H1 (cell line): ENCODE data around the gene CHTF8. TPM values are rescaled to one million over a fixed set of nuclear protein-coding genes. Genes with fewer than 3 reads are reported as not detected.

Source experiments
- BACH1 ChIP-seq: IDR thresholded peaks from 2 replicates; pipeline ENCODE4 v1.6.1; 2012; ENCODE audit warnings: low read length, improper control_type of control experiment
- CTBP2 ChIP-seq: IDR thresholded peaks from 2 replicates; pipeline ENCODE4 v1.7.0; 2011; ENCODE audit warnings: borderline replicate concordance, mild to moderate bottlenecking, moderate library complexity, mixed read lengths, low read length; ENCODE audit not compliant: insufficient read depth, insufficient read length
- EGR1 ChIP-seq: IDR thresholded peaks from 2 replicates; pipeline ENCODE4 v1.6.1; 2011; ENCODE audit warnings: low read depth, low read length, borderline replicate concordance
- EP300 ChIP-seq, 2 experiments: IDR thresholded peaks; 1 replicate in 1 of 2; 2 replicates in 1 of 2; pipeline ENCODE4 v1.6.1; 2011 to 2012; ENCODE audit warnings: low read depth in 2 of 2, low read length in 2 of 2, mild to moderate bottlenecking in 2 of 2, borderline replicate concordance in 1 of 2, inconsistent platforms in 1 of 2, moderate library complexity in 1 of 2
- RBBP5 ChIP-seq: IDR thresholded peaks from 2 replicates; pipeline ENCODE4 v1.7.1; 2012; ENCODE audit warnings: low read depth, mild to moderate bottlenecking, inconsistent platforms, low read length, moderate library complexity, borderline replicate concordance
- RXRA ChIP-seq: IDR thresholded peaks from 2 replicates; pipeline ENCODE4 v1.6.1; 2011; ENCODE audit warnings: low read depth, mild to moderate bottlenecking, low read length, moderate library complexity; ENCODE audit not compliant: insufficient read depth
- SIRT6 ChIP-seq: IDR thresholded peaks from one replicate; pipeline ENCODE4 v1.7.1; 2012; ENCODE audit warnings: low read length, inconsistent platforms
- TAF7 ChIP-seq: optimal IDR thresholded peaks from 2 replicates; pipeline ENCODE3; 2011; ENCODE audit warnings: low read depth, mild to moderate bottlenecking, inconsistent platforms, low read length, moderate library complexity, borderline replicate concordance
- TBP ChIP-seq: IDR thresholded peaks from 2 replicates; pipeline ENCODE4 v1.6.1; 2011; ENCODE audit warnings: low read depth, low read length, improper control_type of control experiment
- TEAD4 ChIP-seq: IDR thresholded peaks from 2 replicates; pipeline ENCODE4 v1.6.1; 2012; ENCODE audit warnings: low read depth, low read length, inconsistent platforms, mixed read lengths
- polyA plus RNA-seq, 7 experiments: library from polyadenylated mRNA; depleted of rRNA in 3 of 7; stranded (reverse) in 5 of 7; unstranded in 2 of 7; fragments of >200 nt in 5 of 7; fragments of 200-250 nt in 2 of 7; gene quantifications; 1 replicate in 5 of 7; 2 replicates in 1 of 7; 4 replicates in 1 of 7; pipeline versions ENCODE4 v1.2.1 to v1.2.3, GENCODE V29; 2011 to 2013; ENCODE audit warnings: missing spikeins in 2 of 7, mixed read lengths in 2 of 7
- total RNA-seq: library from RNA; stranded (reverse); fragmentation: NEBNext Ultra II Directional; extraction: Animal tissue kit (Norgen Biotek cat#: 25700); gene quantifications from 2 replicates; pipeline ENCODE4 v1.2.1, GENCODE V29; 2021

Gene CHTF8
- total and polyA plus RNA-seq, 2 of the 8 experiments (the other 6 are each of a cell fraction or from before 2014, with no cell fraction given), result 114 to 138 TPM

GRCh38 chr16:69116256-69116875 lies 16.0 kb downstream of the CHTF8 start (continued):
- no peak for TF ChIP-seq RXRA
- no peak for TF ChIP-seq TAF7
- TF ChIP-seq EGR1, result no peak
- no peak for TF ChIP-seq TBP
- no peak for TF ChIP-seq SIRT6
- no peak for TF ChIP-seq EP300 (IDR thresholded peaks at IDR 0.05; ENCODE audit: borderline replicate concordance in 1 of 2, low read depth in 2 of 2, low read length in 2 of 2)
- TF ChIP-seq BACH1, result no peak
- no peak for TF ChIP-seq RBBP5
- TF ChIP-seq TEAD4, result no peak
- no peak for TF ChIP-seq CTBP2
